ENCODE data around the gene HAPLN2.
"Not testable (repeated sequence)": the region's sequence is repeated elsewhere in the genome, so short reads cannot be mapped to it uniquely, and the experiment has no call there.

HAPLN2 gene

GRCh38 chr1:156618853-156619581 lies at the start of gene HAPLN2:
HAPLN2 (plus strand) TSS chr1:156619415; CDS start chr1:156623491, 4,076 bp downstream.
- no peak for DNase-seq (ENCODE audit: low read depth in 2 of 2)

GRCh38 chr1:156571261-156571852 lies 47.9 kb upstream of the HAPLN2 start:
- DNase-seq (ENCODE audit: low read depth in 2 of 2) = no peak

GRCh38 chr1:156571919-156572662 lies 47.1 kb upstream of the HAPLN2 start, which contains the start of gene IQGAP3:
IQGAP3 (minus strand) TSS chr1:156572565; CDS start chr1:156572529, 36 bp downstream.
- peak; percentile 54 to 71 for DNase-seq (ENCODE audit: low read depth in 2 of 2)

- no peak for DNase-seq (ENCODE audit: low read depth in 2 of 2)
Measured at GRCh38 chr1:156572663-156573018, 46.6 kb upstream of the HAPLN2 start.

GRCh38 chr1:156574039-156574633 lies 45.1 kb upstream of the HAPLN2 start:
- DNase-seq (ENCODE audit: low read depth in 2 of 2) = no peak

GRCh38 chr1:156577550-156577949 lies 41.7 kb upstream of the HAPLN2 start:
- no peak for DNase-seq (ENCODE audit: low read depth in 2 of 2)

- DNase-seq (ENCODE audit: low read depth in 2 of 2) = no peak
Measured at GRCh38 chr1:156578055-156578454, 41.2 kb upstream of the HAPLN2 start.

- DNase-seq (ENCODE audit: low read depth in 2 of 2) = no peak
Measured at GRCh38 chr1:156579472-156579871, 39.7 kb upstream of the HAPLN2 start, which contains the start of gene TTC24. TTC24 (plus strand) TSS chr1:156579723; CDS start chr1:156581365, 1,642 bp downstream.

- DNase-seq (ENCODE audit: low read depth in 2 of 2) = no peak
Measured at GRCh38 chr1:156581661-156582387, 37.4 kb upstream of the HAPLN2 start.

- no peak for DNase-seq (ENCODE audit: low read depth in 2 of 2)
Measured at GRCh38 chr1:156582388-156583017, 36.7 kb upstream of the HAPLN2 start.

GRCh38 chr1:156583821-156584622 lies 35.2 kb upstream of the HAPLN2 start:
- peak in 1 of 2 experiments; percentile 75 for DNase-seq (ENCODE audit: low read depth in 2 of 2)

GRCh38 chr1:156584813-156585212 lies 34.4 kb upstream of the HAPLN2 start:
- no peak for DNase-seq (ENCODE audit: low read depth in 2 of 2)

- no peak for DNase-seq (ENCODE audit: low read depth in 2 of 2)
Measured at GRCh38 chr1:156586323-156586722, 32.9 kb upstream of the HAPLN2 start.

- no peak for DNase-seq (ENCODE audit: low read depth in 2 of 2)
Measured at GRCh38 chr1:156586892-156587477, 32.2 kb upstream of the HAPLN2 start.

GRCh38 chr1:156587927-156588326 lies 31.3 kb upstream of the HAPLN2 start:
- DNase-seq (ENCODE audit: low read depth in 2 of 2) = not testable (repeated sequence)

GRCh38 chr1:156589546-156589945 lies 29.7 kb upstream of the HAPLN2 start:
- no peak for DNase-seq (ENCODE audit: low read depth in 2 of 2)

GRCh38 chr1:156590326-156591180 lies 28.7 kb upstream of the HAPLN2 start:
- no peak for DNase-seq (ENCODE audit: low read depth in 2 of 2)

- no peak for DNase-seq (ENCODE audit: low read depth in 2 of 2)
Measured at GRCh38 chr1:156591181-156591431, 28.1 kb upstream of the HAPLN2 start.
